Tibial artery (tissue), 4 donors: ENCODE results near the gene VSX2.

Source experiments
- DNase-seq, 2 donors: peaks; one replicate each; pipeline ENCODE4 v3.0.0-alpha.2; 2019
- H3K27ac ChIP-seq, 2 donors: fragments of 200-600 bp; sonication (generic) in 1 of 2; 1 replicate in 1 of 2; 2 replicates in 1 of 2; pipeline ENCODE4 v1.5.1; 2018 to 2019; ENCODE audit warnings: mild to moderate bottlenecking in 1 of 2
- H3K27me3 ChIP-seq, 2 donors: fragments of 200-600 bp; sonication (generic) in 1 of 2; one replicate each; pipeline versions ENCODE4 v1.5.1 to v1.6.0; 2016 to 2019
- H3K36me3 ChIP-seq, 3 donors: fragments of 200-600 bp; sonication (generic) in 2 of 3; one replicate each; pipeline ENCODE4 v1.5.1; 2016 to 2019; ENCODE audit warnings: mild to moderate bottlenecking in 2 of 3
- H3K4me1 ChIP-seq, 4 donors: fragments of 200-600 bp; sonication (generic) in 2 of 4; 1 replicate in 3 of 4; 2 replicates in 1 of 4; pipeline ENCODE4 v1.5.1; 2016 to 2019
- H3K4me3 ChIP-seq, 2 donors: fragments of 200-600 bp; sonication (generic) in 1 of 2; 1 replicate in 1 of 2; 2 replicates in 1 of 2; pipeline ENCODE4 v1.5.1; 2018 to 2019; ENCODE audit warnings: mild to moderate bottlenecking in 2 of 2
- H3K9me3 ChIP-seq, 3 donors: fragments of 200-600 bp; sonication (generic) in 1 of 3; one replicate each; pipeline ENCODE4 v1.5.1; 2016 to 2019
- CTCF ChIP-seq, 2 experiments: fragments of 200-600 bp in 1 of 2; fragments of 450-650 bp in 1 of 2; IDR thresholded peaks; one replicate each; pipeline ENCODE4 v1.5.1; 2017 to 2019; ENCODE audit warnings: antibody characterized with exemption in 2 of 2, mild to moderate bottlenecking in 1 of 2, moderate library complexity in 1 of 2
- intact Hi-C: fragments of 100-400 bp; cut with DNase I; formaldehyde crosslinking; loops from one replicate; pipeline ENCODE4 v1.15.0; 2023; ENCODE audit warnings: low total_unique reads

The VSX2 gene

GRCh38 chr14:74299061-74299545 lies 59.9 kb downstream of the VSX2 start:
- no peak overlapping the region for H3K4me3 ChIP-seq
- H3K4me1 ChIP-seq: peaks cover 0 to 19% (median 8%) of the 10 kb centered on the region in 4 donors
- no peaks in the 10 kb centered on the region for H3K9me3 ChIP-seq
- no peak for DNase-seq
- intact Hi-C loops: no loop called here
- TF ChIP-seq CTCF (IDR thresholded peaks at IDR 0.05): no peak
- H3K27me3 ChIP-seq: no peaks in the 10 kb centered on the region
- no peak overlapping the region for H3K27ac ChIP-seq
- H3K36me3 ChIP-seq: peaks cover 25 to 57% (median 49%) of the 10 kb centered on the region in 3 donors

GRCh38 chr14:74301594-74302151 lies 62.4 kb downstream of the VSX2 start:
- Histone ChIP-seq H3K9me3 (no peaks in the 10 kb centered on the region), H3K27me3 (no peaks in the 10 kb centered on the region), H3K36me3 (peaks cover 18 to 32% (median 24%) of the 10 kb centered on the region in 3 donors), H3K4me3 (peak overlapping the region; percentile 73 to 79), H3K4me1 (peaks cover 0 to 19% (median 8%) of the 10 kb centered on the region in 4 donors), H3K27ac (peak overlapping the region in 1 of 2 donors; percentile 88)
- DNase-seq: no peak
- TF ChIP-seq CTCF (IDR thresholded peaks at IDR 0.05): no peak
- intact Hi-C loops: no loop called here

- Histone ChIP-seq H3K27me3 (no peaks in the 10 kb centered on the region), H3K4me3 (peak overlapping the region; percentile 73 to 79), H3K9me3 (no peaks in the 10 kb centered on the region), H3K36me3 (peaks cover 14 to 26% (median 19%) of the 10 kb centered on the region in 3 donors), H3K27ac (peak overlapping the region; percentile 84 to 88), H3K4me1 (peaks cover 0 to 19% (median 8%) of the 10 kb centered on the region in 4 donors)
- intact Hi-C loops: no loop called here
- TF ChIP-seq CTCF (IDR thresholded peaks at IDR 0.05): peak in 1 of 2 experiments; percentile 50
- DNase-seq: no peak
These were observed 62.9 kb downstream of the VSX2 start for GRCh38 chr14:74302152-74302628.

- intact Hi-C loops: no loop called here
- H3K4me1 ChIP-seq: peaks cover 0 to 19% (median 8%) of the 10 kb centered on the region in 4 donors
- peaks cover 7 to 19% (median 12%) of the 10 kb centered on the region in 3 donors for H3K36me3 ChIP-seq
- H3K4me3 ChIP-seq: peak within 1 kb of the TSS; percentile 73 to 79
- peak in 1 of 2 experiments; percentile 16 for TF ChIP-seq CTCF (IDR thresholded peaks at IDR 0.05)
- DNase-seq: peak; percentile 96 to 97
- no peaks in the 10 kb centered on the region for H3K27me3 ChIP-seq
- H3K27ac ChIP-seq: peak within 1 kb of the TSS; percentile 84 to 88
- H3K9me3 ChIP-seq: no peaks in the 10 kb centered on the region
These were observed 63.7 kb downstream of the VSX2 start, which contains the start of gene ABCD4 for GRCh38 chr14:74302634-74303569. ABCD4 (minus strand) TSS chr14:74302934; CDS start chr14:74302912, 22 bp downstream.

GRCh38 chr14:74308695-74309094 lies 69.4 kb downstream of the VSX2 start:
- Histone ChIP-seq H3K4me3 (no peak overlapping the region), H3K36me3 (no peaks in the 10 kb centered on the region), H3K27me3 (no peaks in the 10 kb centered on the region), H3K4me1 (peaks cover 0 to 3% (median 0%) of the 10 kb centered on the region in 4 donors), H3K27ac (no peak overlapping the region), H3K9me3 (no peaks in the 10 kb centered on the region)
- no peak for TF ChIP-seq CTCF (IDR thresholded peaks at IDR 0.05)
- DNase-seq: no peak
- intact Hi-C loops: no loop called here
